OCI-LY7 (cell line): ENCODE data around the gene NPHS1. TPM values are rescaled to one million over a fixed set of nuclear protein-coding genes. Genes with fewer than 3 reads are reported as not detected.

Experiments
- BruUV-seq: library from RNA; stranded (reverse); fragments of 400-500 nt; replicated peaks from 2 replicates; lab custom pipeline; 2021; lab: Mats Ljungman, UMichigan
- CTCF ChIA-PET: fragments of 300-600 bp; sonication (Branson Sonifier 250); formaldehyde crosslinking; loops from one replicate; lab custom pipeline; 2022; ENCODE audit warnings: antibody characterized with exemption; ENCODE audit not compliant: unreplicated experiment; lab: Charles Lee
- POLR2A ChIA-PET: fragments of 300-600 bp; sonication (Branson Sonifier 250); formaldehyde crosslinking; loops from one replicate; lab custom pipeline; 2022; ENCODE audit warnings: antibody characterized with exemption; lab: Charles Lee
- DNase-seq: peaks from one replicate; pipeline ENCODE4 v3.0.0-alpha.2; 2015; ENCODE audit warnings: low spot score
- H2AFZ ChIP-seq: fragments of 200-600 bp; sonication (generic), shearing (Covaris generic); 2 replicates; pipeline ENCODE4 v1.6.1; 2014; ENCODE audit warnings: mild to moderate bottlenecking, antibody characterized with exemption, low read length, moderate library complexity
- H3K27ac ChIP-seq: fragments of 200-600 bp; sonication (generic); 2 replicates; pipeline ENCODE4 v1.5.1; 2014; ENCODE audit warnings: mixed run types, low read depth, mild to moderate bottlenecking, moderate library complexity, low read length, inconsistent platforms; ENCODE audit not compliant: poor library complexity, severe bottlenecking
- H3K36me3 ChIP-seq: fragments of 200-600 bp; sonication (generic); 2 replicates; pipeline ENCODE4 v1.6.1; 2014; ENCODE audit warnings: mild to moderate bottlenecking, antibody characterized with exemption, low read length, moderate library complexity, mixed read lengths; ENCODE audit not compliant: insufficient read depth
- H3K4me1 ChIP-seq: fragments of 200-600 bp; sonication (generic); 2 replicates; pipeline ENCODE4 v1.5.1; 2014; ENCODE audit warnings: mild to moderate bottlenecking, low read length; ENCODE audit not compliant: insufficient read depth, poor library complexity, severe bottlenecking
- H3K4me2 ChIP-seq: fragments of 200-600 bp; sonication (generic); 2 replicates; pipeline ENCODE4 v1.6.1; 2014; ENCODE audit warnings: mild to moderate bottlenecking, low read length
- H3K4me3 ChIP-seq: fragments of 200-600 bp; sonication (generic); 2 replicates; pipeline ENCODE4 v1.5.1; 2014; ENCODE audit warnings: mild to moderate bottlenecking, low read depth, low read length; ENCODE audit not compliant: poor library complexity, severe bottlenecking
- H3K79me2 ChIP-seq: fragments of 200-600 bp; sonication (generic); 2 replicates; pipeline ENCODE4 v1.6.1; 2016; ENCODE audit warnings: low read depth, mild to moderate bottlenecking, low read length, moderate library complexity, mixed read lengths; ENCODE audit not compliant: insufficient read depth
- H3K9me2 ChIP-seq: fragments of 200-600 bp; sonication (generic); 2 replicates; pipeline ENCODE4 v1.6.1; 2016; ENCODE audit warnings: mild to moderate bottlenecking, low read length, mixed read lengths; ENCODE audit not compliant: insufficient read depth
- H3K9me3 ChIP-seq: fragments of 200-600 bp; sonication (generic); 2 replicates; pipeline ENCODE4 v1.6.1; 2014; ENCODE audit warnings: mild to moderate bottlenecking, mixed run types, low read length, mixed read lengths
- H4K20me1 ChIP-seq: fragments of 200-600 bp; sonication (generic); 2 replicates; pipeline ENCODE4 v1.6.1; 2014; ENCODE audit warnings: mild to moderate bottlenecking, antibody characterized with exemption, low read length, moderate library complexity, mixed read lengths; ENCODE audit not compliant: insufficient read depth
- EZH2phosphoT487 ChIP-seq: fragments of 200-600 bp; sonication (generic); IDR thresholded peaks from 2 replicates; pipeline ENCODE4 v1.6.1; 2018; ENCODE audit warnings: low read depth, borderline replicate concordance, mild to moderate bottlenecking, mixed run types, antibody characterized with exemption, low read length, moderate library complexity, mixed read lengths
- intact Hi-C: fragments of 100-400 bp; cut with micrococcal nuclease; formaldehyde crosslinking; loops from one replicate; pipeline ENCODE4 v1.10.0; 2022; ENCODE audit not compliant: unreplicated experiment
- total RNA-seq, 2 experiments: library from RNA; depleted of rRNA in 1 of 2; stranded (reverse); fragments of >200 nt in 1 of 2; shearing (Covaris generic) in 1 of 2; gene quantifications; 2 replicates each; pipeline ENCODE4 v1.2.3, GENCODE V29; 2014 to 2022
- TF ChIP-seq, protein P1 (sequence below): fragments of 200-600 bp; sonication (generic); conservative IDR thresholded peaks from 2 replicates; pipeline ENCODE4 v1.5.1; 2014; ENCODE audit warnings: mild to moderate bottlenecking, antibody characterized with exemption, low read length, moderate library complexity, mixed read lengths

The NPHS1 gene
- total RNA-seq, 2 experiments from 2014 or later: not detected

GRCh38 chr19:35874392-35874930, 22.2 kb upstream of the NPHS1 start:
- TF ChIP-seq, protein P1, sequence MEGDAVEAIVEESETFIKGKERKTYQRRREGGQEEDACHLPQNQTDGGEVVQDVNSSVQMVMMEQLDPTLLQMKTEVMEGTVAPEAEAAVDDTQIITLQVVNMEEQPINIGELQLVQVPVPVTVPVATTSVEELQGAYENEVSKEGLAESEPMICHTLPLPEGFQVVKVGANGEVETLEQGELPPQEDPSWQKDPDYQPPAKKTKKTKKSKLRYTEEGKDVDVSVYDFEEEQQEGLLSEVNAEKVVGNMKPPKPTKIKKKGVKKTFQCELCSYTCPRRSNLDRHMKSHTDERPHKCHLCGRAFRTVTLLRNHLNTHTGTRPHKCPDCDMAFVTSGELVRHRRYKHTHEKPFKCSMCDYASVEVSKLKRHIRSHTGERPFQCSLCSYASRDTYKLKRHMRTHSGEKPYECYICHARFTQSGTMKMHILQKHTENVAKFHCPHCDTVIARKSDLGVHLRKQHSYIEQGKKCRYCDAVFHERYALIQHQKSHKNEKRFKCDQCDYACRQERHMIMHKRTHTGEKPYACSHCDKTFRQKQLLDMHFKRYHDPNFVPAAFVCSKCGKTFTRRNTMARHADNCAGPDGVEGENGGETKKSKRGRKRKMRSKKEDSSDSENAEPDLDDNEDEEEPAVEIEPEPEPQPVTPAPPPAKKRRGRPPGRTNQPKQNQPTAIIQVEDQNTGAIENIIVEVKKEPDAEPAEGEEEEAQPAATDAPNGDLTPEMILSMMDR: no peak
- TF ChIP-seq EZH2phosphoT487: no peak
- ChIA-PET CTCF (no interaction called here), POLR2A (no interaction called here)
- no peak overlapping the region for H3K4me3 ChIP-seq
- H3K27ac ChIP-seq: no peak overlapping the region
- no peaks in the 10 kb centered on the region; the same call in 1 of the 2 replicates for H4K20me1 ChIP-seq
- no peaks in the 10 kb centered on the region for H3K9me3 ChIP-seq
- no peak overlapping the region for H2AFZ ChIP-seq
- H3K4me1 ChIP-seq: peaks cover 8% of the 10 kb centered on the region
- intact Hi-C loops: no loop called here
- no peaks in the 10 kb centered on the region for H3K9me2 ChIP-seq
- H3K4me2 ChIP-seq: no peak overlapping the region
- BruUV-seq: no TSS peak
- DNase-seq: no peak
- no peaks in the 10 kb centered on the region for H3K79me2 ChIP-seq
- H3K36me3 ChIP-seq: no peaks in the 10 kb centered on the region

GRCh38 chr19:35872180-35872579, 19.9 kb upstream of the NPHS1 start:
- Histone ChIP-seq H3K36me3 (no peaks in the 10 kb centered on the region), H3K9me3 (no peaks in the 10 kb centered on the region), H4K20me1 (no peaks in the 10 kb centered on the region; the same call in 1 of the 2 replicates), H3K4me3 (no peak overlapping the region), H3K9me2 (no peaks in the 10 kb centered on the region), H3K27ac (no peak overlapping the region), H2AFZ (no peak overlapping the region), H3K4me1 (peaks cover 17% of the 10 kb centered on the region), H3K4me2 (no peak overlapping the region), H3K79me2 (no peaks in the 10 kb centered on the region)
- CTCF ChIA-PET: no interaction called here
- intact Hi-C loops: no loop called here
- no TSS peak for BruUV-seq
- TF ChIP-seq EZH2phosphoT487: no peak
- TF ChIP-seq, protein P1: no peak
- POLR2A ChIA-PET: interaction anchor here (0.6 kb wide), 1 partner anchor 76 kb away, joined by 4 read pairs; no protein-coding TSS in a partner anchor
- DNase-seq: peak; percentile 24

GRCh38 chr19:35871611-35872010, 19.3 kb upstream of the NPHS1 start:
- no peaks in the 10 kb centered on the region for H3K36me3 ChIP-seq
- H2AFZ ChIP-seq: no peak overlapping the region
- intact Hi-C loops: no loop called here
- H3K9me3 ChIP-seq: no peaks in the 10 kb centered on the region
- no peak for DNase-seq
- no TSS peak for BruUV-seq
- no peak overlapping the region for H3K27ac ChIP-seq
- no peaks in the 10 kb centered on the region; the same call in 1 of the 2 replicates for H4K20me1 ChIP-seq
- TF ChIP-seq EZH2phosphoT487: no peak
- TF ChIP-seq, protein P1: no peak
- POLR2A ChIA-PET: no interaction called here
- no peaks in the 10 kb centered on the region for H3K79me2 ChIP-seq
- H3K4me1 ChIP-seq: peaks cover 17% of the 10 kb centered on the region
- no peak overlapping the region for H3K4me2 ChIP-seq
- no peaks in the 10 kb centered on the region for H3K9me2 ChIP-seq
- no peak overlapping the region for H3K4me3 ChIP-seq
- CTCF ChIA-PET: no interaction called here
